ENCODE data around the gene PIK3R6.

- no peak for TF ChIP-seq CTCF (IDR thresholded peaks at IDR 0.05)
- TF ChIP-seq EP300 (IDR thresholded peaks at IDR 0.05), result no peak
- TF ChIP-seq POLR2A (IDR thresholded peaks at IDR 0.05), result no peak
- no peak for TF ChIP-seq POLR2AphosphoS5 (IDR thresholded peaks at IDR 0.05)
These were observed 30.5 kb downstream of the PIK3R6 start for GRCh38 chr17:8836821-8837562.
